ENCODE measurements around the gene UROC1.
"Not testable (repeated sequence)": the region's sequence is repeated elsewhere in the genome, so short reads cannot be mapped to it uniquely, and the experiment has no call there.

UROC1 gene

GRCh38 chr3:126537116-126537729 is 19.6 kb upstream of the UROC1 start:
- no peak overlapping the region for H3K4me3 ChIP-seq (ENCODE audit: control insufficient read depth, low read depth, low read length)
- no peak for DNase-seq (ENCODE audit: low read depth)
- no peak for TF ChIP-seq CTCF (conservative IDR thresholded peaks at IDR 0.05; ENCODE audit: control insufficient read depth, insufficient read depth, low read depth, low read length)

GRCh38 chr3:126536126-126536525 is 18.6 kb upstream of the UROC1 start:
- no peak for TF ChIP-seq CTCF (conservative IDR thresholded peaks at IDR 0.05; ENCODE audit: control insufficient read depth, insufficient read depth, low read depth, low read length)
- DNase-seq (ENCODE audit: low read depth) = no peak
- no peak overlapping the region for H3K4me3 ChIP-seq (ENCODE audit: control insufficient read depth, low read depth, low read length)

GRCh38 chr3:126535636-126536035 is 18.1 kb upstream of the UROC1 start:
- no peak for TF ChIP-seq CTCF (conservative IDR thresholded peaks at IDR 0.05; ENCODE audit: control insufficient read depth, insufficient read depth, low read depth, low read length)
- H3K4me3 ChIP-seq (ENCODE audit: control insufficient read depth, low read depth, low read length) = no peak overlapping the region
- no peak for DNase-seq (ENCODE audit: low read depth)

- not testable (repeated sequence) for DNase-seq (ENCODE audit: low read depth); H3K4me3 ChIP-seq (ENCODE audit: control insufficient read depth, low read depth, low read length)
These were observed 17.1 kb upstream of the UROC1 start for GRCh38 chr3:126534716-126535115.

- no peak for DNase-seq (ENCODE audit: low read depth)
- H3K4me3 ChIP-seq (ENCODE audit: control insufficient read depth, low read depth, low read length) = no peak overlapping the region
- TF ChIP-seq CTCF (conservative IDR thresholded peaks at IDR 0.05; ENCODE audit: control insufficient read depth, insufficient read depth, low read depth, low read length) = no peak
These were observed 15.9 kb upstream of the UROC1 start for GRCh38 chr3:126533506-126533905.

GRCh38 chr3:126531051-126531330 is 13.4 kb upstream of the UROC1 start:
- DNase-seq (ENCODE audit: low read depth) = no peak
- no peak for TF ChIP-seq CTCF (conservative IDR thresholded peaks at IDR 0.05; ENCODE audit: control insufficient read depth, insufficient read depth, low read depth, low read length)
- H3K4me3 ChIP-seq (ENCODE audit: control insufficient read depth, low read depth, low read length) = no peak overlapping the region

GRCh38 chr3:126530171-126531050 is 12.8 kb upstream of the UROC1 start:
- no peak for TF ChIP-seq CTCF (conservative IDR thresholded peaks at IDR 0.05; ENCODE audit: control insufficient read depth, insufficient read depth, low read depth, low read length)
- H3K4me3 ChIP-seq (ENCODE audit: control insufficient read depth, low read depth, low read length) = no peak overlapping the region
- DNase-seq (ENCODE audit: low read depth) = no peak

Measured in fibroblast of mammary gland (primary cell).